ENCODE data around the gene HAT1. TPM values are rescaled to one million over a fixed set of nuclear protein-coding genes. Genes with fewer than 3 reads are reported as not detected.
A peak's percentile ranks its signal among the peaks of the same experiment; 100 is the strongest.

Gene HAT1
- total RNA-seq, 1 experiment from 2014 or later: 58.9 TPM

- H3K4me1 Mint-ChIP-seq: peaks cover 15% of the 10 kb centered on the region
- ATAC-seq (no peak), DNase-seq (ENCODE audit: low spot score) (no peak)
- peaks cover 17% of the 10 kb centered on the region for H3K27me3 Mint-ChIP-seq (ENCODE audit: low read depth)
- ChIA-PET POLR2A (no interaction called here), CTCF (interaction anchor here (1.3 kb wide), 1 partner anchor 128 kb away, joined by 3 read pairs; no protein-coding TSS in a partner anchor)
- peak overlapping the region; percentile 81 for H3K4me3 Mint-ChIP-seq
- H3K36me3 Mint-ChIP-seq: no peaks in the 10 kb centered on the region
- H3K9me3 Mint-ChIP-seq: no peaks in the 10 kb centered on the region
- H3K27ac Mint-ChIP-seq: no peak overlapping the region
- TF ChIP-seq ZNF138 (CRISPR knock-in tag; conservative IDR thresholded peaks at IDR 0.05) (no peak), EMX1 (CRISPR knock-in tag; IDR thresholded peaks at IDR 0.05) (no peak), ZBTB21 (CRISPR knock-in tag; IDR thresholded peaks at IDR 0.05; ENCODE audit: borderline replicate concordance) (no peak), PRRX2 (CRISPR knock-in tag; IDR thresholded peaks at IDR 0.05) (no peak), ZNF263 (CRISPR knock-in tag; IDR thresholded peaks at IDR 0.05; ENCODE audit: low read depth) (no peak), ZNF423 (CRISPR knock-in tag; IDR thresholded peaks at IDR 0.05) (no peak), PREB (CRISPR knock-in tag; IDR thresholded peaks at IDR 0.05; ENCODE audit: borderline replicate concordance) (no peak), ZSCAN18 (CRISPR knock-in tag; IDR thresholded peaks at IDR 0.05) (no peak), ZNF416 (CRISPR knock-in tag; IDR thresholded peaks at IDR 0.05) (no peak), HMGA2 (CRISPR knock-in tag; IDR thresholded peaks at IDR 0.05) (no peak), ETV6 (CRISPR knock-in tag; IDR thresholded peaks at IDR 0.05) (no peak), ZMAT4 (CRISPR knock-in tag; IDR thresholded peaks at IDR 0.05) (no peak), RELA (CRISPR knock-in tag; IDR thresholded peaks at IDR 0.05; ENCODE audit: borderline replicate concordance) (no peak), TCF7 (CRISPR knock-in tag; IDR thresholded peaks at IDR 0.05; ENCODE audit: low read depth) (no peak), USF1 (CRISPR knock-in tag; IDR thresholded peaks at IDR 0.05) (no peak), ELF4 (CRISPR knock-in tag; IDR thresholded peaks at IDR 0.05; ENCODE audit: low read depth) (no peak), KAT7 (CRISPR knock-in tag; IDR thresholded peaks at IDR 0.05; ENCODE audit: borderline replicate concordance) (no peak)
These were observed 76.9 kb downstream of the HAT1 start for GRCh38 chr2:171999161-171999560.

GRCh38 chr2:171999604-172000469 lies 77.6 kb downstream of the HAT1 start, which contains the start of gene METAP1D:
Gene METAP1D (plus strand): TSS chr2:171999953. CDS start chr2:171999970, 17 bp downstream.
- CTCF ChIA-PET: interaction anchor here (1.3 kb wide), 1 partner anchor 127 kb away, joined by 3 read pairs; no protein-coding TSS in a partner anchor
- peak; percentile 95 for DNase-seq (ENCODE audit: low spot score)
- POLR2A ChIA-PET: no interaction called here
- TF ChIP-seq KAT7 (CRISPR knock-in tag; IDR thresholded peaks at IDR 0.05; ENCODE audit: borderline replicate concordance) (no peak), ZNF317 (CRISPR knock-in tag; IDR thresholded peaks at IDR 0.05; ENCODE audit: borderline replicate concordance, low read depth) (no peak; the same call in 1 of the 2 replicates), ZMAT4 (CRISPR knock-in tag; IDR thresholded peaks at IDR 0.05) (peak; percentile 12; the same call in 1 of the 2 replicates), ZNF396 (CRISPR knock-in tag; IDR thresholded peaks at IDR 0.05; ENCODE audit: borderline replicate concordance) (no peak), PRDM15 (CRISPR knock-in tag; IDR thresholded peaks at IDR 0.05) (peak; percentile 52; the same call in 1 of the 2 replicates), STAT6 (CRISPR knock-in tag; conservative IDR thresholded peaks at IDR 0.05; ENCODE audit: low read depth) (no peak), USF2 (CRISPR knock-in tag; IDR thresholded peaks at IDR 0.05) (peak; percentile 99)

More at GRCh38 chr2:171999604-172000469, 77.6 kb downstream of the HAT1 start, which contains the start of gene METAP1D:
- Mint-ChIP-seq H3K4me1 (peaks cover 15% of the 10 kb centered on the region), H3K4me3 (peak within 1 kb of the TSS; percentile 96), H3K36me3 (no peaks in the 10 kb centered on the region), H3K27ac (peak within 1 kb of the TSS; percentile 99), H3K27me3 (ENCODE audit: low read depth) (peaks cover 17% of the 10 kb centered on the region), H3K9me3 (no peaks in the 10 kb centered on the region)
- ATAC-seq: peak; percentile 98

All from WTC11 (cell line).